ENCODE data around the gene MAGOH.

Gene MAGOH

GRCh38 chr1:53270107-53270506, 31.8 kb upstream of the MAGOH start:
- TF ChIP-seq, protein P1, sequence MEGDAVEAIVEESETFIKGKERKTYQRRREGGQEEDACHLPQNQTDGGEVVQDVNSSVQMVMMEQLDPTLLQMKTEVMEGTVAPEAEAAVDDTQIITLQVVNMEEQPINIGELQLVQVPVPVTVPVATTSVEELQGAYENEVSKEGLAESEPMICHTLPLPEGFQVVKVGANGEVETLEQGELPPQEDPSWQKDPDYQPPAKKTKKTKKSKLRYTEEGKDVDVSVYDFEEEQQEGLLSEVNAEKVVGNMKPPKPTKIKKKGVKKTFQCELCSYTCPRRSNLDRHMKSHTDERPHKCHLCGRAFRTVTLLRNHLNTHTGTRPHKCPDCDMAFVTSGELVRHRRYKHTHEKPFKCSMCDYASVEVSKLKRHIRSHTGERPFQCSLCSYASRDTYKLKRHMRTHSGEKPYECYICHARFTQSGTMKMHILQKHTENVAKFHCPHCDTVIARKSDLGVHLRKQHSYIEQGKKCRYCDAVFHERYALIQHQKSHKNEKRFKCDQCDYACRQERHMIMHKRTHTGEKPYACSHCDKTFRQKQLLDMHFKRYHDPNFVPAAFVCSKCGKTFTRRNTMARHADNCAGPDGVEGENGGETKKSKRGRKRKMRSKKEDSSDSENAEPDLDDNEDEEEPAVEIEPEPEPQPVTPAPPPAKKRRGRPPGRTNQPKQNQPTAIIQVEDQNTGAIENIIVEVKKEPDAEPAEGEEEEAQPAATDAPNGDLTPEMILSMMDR (conservative IDR thresholded peaks at IDR 0.05; ENCODE audit: low read length) = no peak
- no peak for TF ChIP-seq EZH2phosphoT487 (IDR thresholded peaks at IDR 0.05; ENCODE audit: borderline replicate concordance)
- H3K4me3 ChIP-seq (ENCODE audit: low read length, poor library complexity, severe bottlenecking) = no peak overlapping the region
- no peaks in the 10 kb centered on the region for H3K9me2 ChIP-seq (replicated peaks; ENCODE audit: low read depth, low read length)
- no peaks in the 10 kb centered on the region for H3K27me3 ChIP-seq (ENCODE audit: insufficient read depth, low read length, poor library complexity, severe bottlenecking)
- no peaks in the 10 kb centered on the region for H3K79me2 ChIP-seq (ENCODE audit: insufficient read depth, low read length)
- peaks cover 82% of the 10 kb centered on the region; the same call in 1 of the 2 replicates for H3K36me3 ChIP-seq (ENCODE audit: insufficient read depth, low read length)
- H3K9me3 ChIP-seq (ENCODE audit: insufficient read depth, low read depth, low read length) = no peaks in the 10 kb centered on the region
- no peak overlapping the region for H2AFZ ChIP-seq (ENCODE audit: low read length)
- no peaks in the 10 kb centered on the region for H3F3A ChIP-seq (ENCODE audit: low read depth)
- H3K9ac ChIP-seq (ENCODE audit: low read depth, low read length, poor library complexity, severe bottlenecking) = no peak overlapping the region
- H3K4me2 ChIP-seq (ENCODE audit: low read depth, low read length, poor library complexity, severe bottlenecking) = no peak overlapping the region
- no peaks in the 10 kb centered on the region for H3K4me1 ChIP-seq (ENCODE audit: insufficient read depth, low read length, poor library complexity, severe bottlenecking)
- H4K20me1 ChIP-seq (ENCODE audit: insufficient read depth, low read length, poor library complexity, severe bottlenecking) = no peaks in the 10 kb centered on the region

- H3K9ac ChIP-seq (ENCODE audit: low read depth, low read length, poor library complexity, severe bottlenecking) = no peak overlapping the region
- no peaks in the 10 kb centered on the region for H3K79me2 ChIP-seq (ENCODE audit: insufficient read depth, low read length)
- no peak overlapping the region for H3K4me3 ChIP-seq (ENCODE audit: low read length, poor library complexity, severe bottlenecking)
- H4K20me1 ChIP-seq (ENCODE audit: insufficient read depth, low read length, poor library complexity, severe bottlenecking) = no peaks in the 10 kb centered on the region
- no peaks in the 10 kb centered on the region for H3F3A ChIP-seq (ENCODE audit: low read depth)
- H3K36me3 ChIP-seq (ENCODE audit: insufficient read depth, low read length) = peaks cover 83% of the 10 kb centered on the region; the same call in 1 of the 2 replicates
- H3K9me3 ChIP-seq (ENCODE audit: insufficient read depth, low read depth, low read length) = no peaks in the 10 kb centered on the region
- no peaks in the 10 kb centered on the region for H3K4me1 ChIP-seq (ENCODE audit: insufficient read depth, low read length, poor library complexity, severe bottlenecking)
- no peaks in the 10 kb centered on the region for H3K9me2 ChIP-seq (replicated peaks; ENCODE audit: low read depth, low read length)
- no peak overlapping the region for H2AFZ ChIP-seq (ENCODE audit: low read length)
- no peaks in the 10 kb centered on the region for H3K27me3 ChIP-seq (ENCODE audit: insufficient read depth, low read length, poor library complexity, severe bottlenecking)
- H3K4me2 ChIP-seq (ENCODE audit: low read depth, low read length, poor library complexity, severe bottlenecking) = no peak overlapping the region
- TF ChIP-seq, protein P1 (conservative IDR thresholded peaks at IDR 0.05; ENCODE audit: low read length) = no peak
- TF ChIP-seq EZH2phosphoT487 (IDR thresholded peaks at IDR 0.05; ENCODE audit: borderline replicate concordance) = no peak
Observed at GRCh38 chr1:53267761-53268160, 29.4 kb upstream of the MAGOH start.

- Histone ChIP-seq H4K20me1 (ENCODE audit: insufficient read depth, low read length, poor library complexity, severe bottlenecking) (no peaks in the 10 kb centered on the region), H3K9me2 (replicated peaks; ENCODE audit: low read depth, low read length) (no peaks in the 10 kb centered on the region), H3K79me2 (ENCODE audit: insufficient read depth, low read length) (no peaks in the 10 kb centered on the region), H3K4me2 (ENCODE audit: low read depth, low read length, poor library complexity, severe bottlenecking) (no peak overlapping the region), H3F3A (ENCODE audit: low read depth) (no peaks in the 10 kb centered on the region), H3K4me1 (ENCODE audit: insufficient read depth, low read length, poor library complexity, severe bottlenecking) (no peaks in the 10 kb centered on the region), H3K36me3 (ENCODE audit: insufficient read depth, low read length) (peaks cover 87% of the 10 kb centered on the region), H3K27me3 (ENCODE audit: insufficient read depth, low read length, poor library complexity, severe bottlenecking) (no peaks in the 10 kb centered on the region), H3K4me3 (ENCODE audit: low read length, poor library complexity, severe bottlenecking) (no peak overlapping the region), H3K9me3 (ENCODE audit: insufficient read depth, low read depth, low read length) (no peaks in the 10 kb centered on the region), H2AFZ (ENCODE audit: low read length) (no peak overlapping the region), H3K9ac (ENCODE audit: low read depth, low read length, poor library complexity, severe bottlenecking) (no peak overlapping the region)
- no peak for TF ChIP-seq EZH2phosphoT487 (IDR thresholded peaks at IDR 0.05; ENCODE audit: borderline replicate concordance)
- TF ChIP-seq, protein P1 (conservative IDR thresholded peaks at IDR 0.05; ENCODE audit: low read length) = peak; percentile 39
Observed at GRCh38 chr1:53266038-53266437, 27.7 kb upstream of the MAGOH start.

Measured in Loucy (cell line).